HCEC 1CT (cell line): ENCODE data around the gene PTPN7.

Experiments
- DNase-seq: peaks from one replicate; pipeline ENCODE4 v3.0.0-alpha.2; 2017

Gene PTPN7

GRCh38 chr1:202165267-202165941, 5.0 kb upstream of the PTPN7 start:
- no peak for DNase-seq

- no peak for DNase-seq
Observed at GRCh38 chr1:202164271-202165037, 4.1 kb upstream of the PTPN7 start.

- DNase-seq, result no peak
Observed at GRCh38 chr1:202163281-202164270, 3.2 kb upstream of the PTPN7 start.

GRCh38 chr1:202162418-202163280, 2.2 kb upstream of the PTPN7 start:
- no peak for DNase-seq

- DNase-seq, result no peak
Observed at GRCh38 chr1:202162047-202162417, 1.6 kb upstream of the PTPN7 start.

GRCh38 chr1:202161151-202162046, 997 bp upstream of the PTPN7 start:
- DNase-seq, result no peak

GRCh38 chr1:202159534-202160371, 649 bp downstream of the PTPN7 start:
- DNase-seq, result no peak

GRCh38 chr1:202158810-202159533, 1.4 kb downstream of the PTPN7 start:
- DNase-seq, result no peak

- DNase-seq, result no peak
Observed at GRCh38 chr1:202157945-202158344, 2.5 kb downstream of the PTPN7 start.

GRCh38 chr1:202156590-202156989, 3.8 kb downstream of the PTPN7 start:
- DNase-seq, result no peak

- DNase-seq, result no peak
Observed at GRCh38 chr1:202155478-202156021, 4.9 kb downstream of the PTPN7 start.

- peak; percentile 53 for DNase-seq
Observed at GRCh38 chr1:202154766-202155477, 5.5 kb downstream of the PTPN7 start.

GRCh38 chr1:202154148-202154765, 6.1 kb downstream of the PTPN7 start:
- no peak for DNase-seq

- DNase-seq, result no peak
Observed at GRCh38 chr1:202153284-202153683, 7.1 kb downstream of the PTPN7 start.

- no peak for DNase-seq
Observed at GRCh38 chr1:202152399-202152798, 8.0 kb downstream of the PTPN7 start.

GRCh38 chr1:202151045-202151444, 9.4 kb downstream of the PTPN7 start:
- DNase-seq, result no peak

GRCh38 chr1:202150602-202151001, 9.8 kb downstream of the PTPN7 start:
- no peak for DNase-seq

GRCh38 chr1:202150187-202150586, 10.2 kb downstream of the PTPN7 start:
- DNase-seq, result no peak
